Keratinocyte (primary cell): ENCODE measurements around the gene IL1RL2. TPM values are rescaled to one million over a fixed set of nuclear protein-coding genes. Genes with fewer than 3 reads are reported as not detected.

Experiments
- DNase-seq: peaks from one replicate; pipeline ENCODE4 v3.0.0-alpha.2; 2011; ENCODE audit warnings: low read depth, missing footprints, low spot score
- FAIRE-seq: peaks from 2 replicates; lab custom pipeline; 2011; peaks lifted over from hg19 to GRCh38; lab: Jason Lieb, UNC
- H2AFZ ChIP-seq: 2 replicates; pipeline ENCODE4 v1.6.0; 2012; ENCODE audit warnings: low read length, control low read depth, inconsistent platforms; ENCODE audit not compliant: control insufficient read depth
- H3K27ac ChIP-seq: 2 replicates; pipeline ENCODE4 v1.5.1; 2011; ENCODE audit warnings: low read length; ENCODE audit not compliant: control insufficient read depth, insufficient read depth
- H3K27me3 ChIP-seq: 3 replicates; pipeline ENCODE4 v1.6.0; 2011; ENCODE audit warnings: low read length; ENCODE audit not compliant: control insufficient read depth, insufficient read depth; ENCODE audit errors: extremely low read depth
- H3K36me3 ChIP-seq, 2 experiments: 2 replicates in 1 of 2; 3 replicates in 1 of 2; pipeline ENCODE4 v1.5.1; 2011; ENCODE audit warnings: low read length in 2 of 2, mild to moderate bottlenecking in 1 of 2; ENCODE audit not compliant: control insufficient read depth in 2 of 2, insufficient read depth in 2 of 2; ENCODE audit errors: extremely low read depth in 1 of 2
- H3K4me1 ChIP-seq: 3 replicates; pipeline ENCODE4 v1.5.1; 2011; ENCODE audit warnings: low read length; ENCODE audit not compliant: control insufficient read depth, insufficient read depth; ENCODE audit errors: extremely low read depth
- H3K4me2 ChIP-seq: 3 replicates; pipeline ENCODE4 v1.6.0; 2011; ENCODE audit warnings: low read depth, low read length; ENCODE audit not compliant: control insufficient read depth, insufficient read depth; ENCODE audit errors: extremely low read depth
- H3K4me3 ChIP-seq, 3 experiments: fragments of 200-600 bp in 1 of 3; sonication (generic) in 1 of 3; 2 replicates in 2 of 3; 3 replicates in 1 of 3; pipeline ENCODE4 v1.5.1; 2011 to 2016; ENCODE audit warnings: low read length in 3 of 3, mild to moderate bottlenecking in 3 of 3, control low read depth in 2 of 3, inconsistent platforms in 1 of 3, low read depth in 1 of 3, mixed read lengths in 1 of 3, mixed run types in 1 of 3, moderate library complexity in 1 of 3; ENCODE audit not compliant: control insufficient read depth in 2 of 3, insufficient read depth in 2 of 3; ENCODE audit errors: extremely low read depth in 1 of 3
- H3K79me2 ChIP-seq: 2 replicates; pipeline ENCODE4 v1.6.0; 2012; ENCODE audit warnings: low read length; ENCODE audit not compliant: control insufficient read depth, insufficient read depth
- H3K9ac ChIP-seq: 3 replicates; pipeline ENCODE4 v1.6.0; 2011; ENCODE audit warnings: low read length; ENCODE audit not compliant: control insufficient read depth, insufficient read depth; ENCODE audit errors: extremely low read depth
- H3K9me1 ChIP-seq: 3 replicates; pipeline ENCODE4 v1.6.0; 2011; ENCODE audit warnings: low read length; ENCODE audit not compliant: control insufficient read depth, insufficient read depth; ENCODE audit errors: extremely low read depth
- H3K9me3 ChIP-seq: 2 replicates; pipeline ENCODE4 v1.5.1; 2012; ENCODE audit warnings: low read depth, low read length; ENCODE audit not compliant: control insufficient read depth
- H4K20me1 ChIP-seq: 3 replicates; pipeline ENCODE4 v1.6.0; 2011; ENCODE audit warnings: low read length; ENCODE audit not compliant: control insufficient read depth, insufficient read depth; ENCODE audit errors: extremely low read depth
- CTCF ChIP-seq, 3 experiments: IDR thresholded peaks in 1 of 3; conservative IDR thresholded peaks in 1 of 3; optimal IDR thresholded peaks in 1 of 3; 2 replicates in 2 of 3; 3 replicates in 1 of 3; pipeline versions ENCODE3 to v1.5.1; 2011; ENCODE audit warnings: low read length in 3 of 3, mild to moderate bottlenecking in 3 of 3, moderate library complexity in 2 of 3, control low read depth in 1 of 3, inconsistent platforms in 1 of 3; ENCODE audit not compliant: insufficient read depth in 2 of 3; ENCODE audit errors: extremely low read depth in 1 of 3
- EZH2 ChIP-seq: IDR thresholded peaks from one replicate; pipeline ENCODE4 v1.6.1; 2012; ENCODE audit warnings: inconsistent platforms, mild to moderate bottlenecking, low read length, moderate library complexity
- dilution Hi-C: fragments of 300-500 bp; cut with MboI; formaldehyde crosslinking; loops from one replicate; pipeline ENCODE4 v1.7.0; 2020; ENCODE audit warnings: low sequenced_read_pairs; ENCODE audit not compliant: extremely low pct_ligation_motif_present
- polyA plus RNA-seq, 5 experiments: library from polyadenylated mRNA; depleted of rRNA in 3 of 5; stranded (reverse) in 3 of 5; stranded (forward) in 1 of 5; unstranded in 1 of 5; fragments of >200 nt; gene quantifications; 1 replicate in 1 of 5; 2 replicates in 3 of 5; 3 replicates in 1 of 5; pipeline versions ENCODE4 v1.2.1 to v1.2.3, GENCODE V29; 2011 to 2012; ENCODE audit warnings: missing spikeins in 2 of 5, low read depth in 1 of 5, low replicate concordance in 1 of 5

The IL1RL2 gene
- polyA plus RNA-seq, 1 donor (not counting 4 experiments of a cell fraction or from before 2014, with no cell fraction given): 1.5 TPM

DNA sequence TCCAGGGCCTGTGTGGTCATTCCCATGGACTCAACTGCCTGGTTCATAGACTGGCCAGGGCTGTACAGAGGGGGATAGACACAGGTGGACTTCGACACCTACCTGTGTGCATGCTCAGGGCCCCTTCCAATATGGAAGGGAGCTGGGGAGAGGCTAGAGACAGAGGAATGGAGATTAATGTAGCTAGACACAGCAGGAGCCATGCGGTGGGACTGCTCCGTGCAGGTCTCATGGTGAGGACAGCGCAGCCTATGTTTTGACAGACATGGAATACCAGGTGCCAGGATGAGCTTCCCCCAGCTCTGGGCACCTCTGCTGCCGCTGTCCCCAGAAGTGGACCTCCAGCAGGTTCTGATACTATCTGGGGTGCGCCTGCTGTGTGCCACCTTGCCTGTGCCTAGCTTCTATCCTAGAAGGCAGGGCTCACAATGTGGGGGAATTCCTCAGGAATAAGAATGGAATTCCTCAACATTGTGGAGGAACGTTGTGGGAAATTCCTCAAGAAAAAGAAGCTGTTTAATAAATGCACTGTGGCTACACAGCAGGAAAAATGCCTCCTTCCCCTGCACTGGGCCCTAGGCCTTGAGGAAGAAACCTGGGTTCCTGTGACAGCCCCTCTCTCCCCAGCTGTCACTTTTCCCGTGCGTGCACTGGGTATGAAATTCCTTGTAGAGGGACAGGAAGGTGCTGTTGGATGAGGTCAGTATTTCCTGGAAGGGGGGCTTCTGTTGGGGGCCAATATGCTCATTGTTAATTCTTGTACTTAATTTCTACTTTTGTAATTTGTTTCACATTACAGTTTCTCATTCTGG is 37.0 kb upstream of the IL1RL2 start:
- H3K9me1 ChIP-seq: no peaks in the 10 kb centered on the region
- H3K27me3 ChIP-seq: no peaks in the 10 kb centered on the region
- H3K4me3 ChIP-seq: no peak overlapping the region
- no peak overlapping the region for H3K27ac ChIP-seq
- no peak for FAIRE-seq
- H2AFZ ChIP-seq: no peak overlapping the region
- dilution Hi-C loops: loop anchor here (25.0 kb wide), 1 partner anchor 138 kb away; no protein-coding TSS in a partner anchor
- no peaks in the 10 kb centered on the region for H3K79me2 ChIP-seq
- no peak overlapping the region for H3K4me2 ChIP-seq
- no peak for DNase-seq
- H3K4me1 ChIP-seq: no peaks in the 10 kb centered on the region
- peaks cover 14% of the 10 kb centered on the region for H3K9me3 ChIP-seq
- no peak overlapping the region for H3K9ac ChIP-seq
- TF ChIP-seq EZH2 (no peak), CTCF (optimal IDR thresholded peaks at IDR 0.05 in 1 of 3, IDR thresholded peaks at IDR 0.05 in 1 of 3, conservative IDR thresholded peaks at IDR 0.05 in 1 of 3; ENCODE audit: extremely low read depth in 1 of 3, insufficient read depth in 2 of 3, low read length in 3 of 3) (no peak)
- H3K36me3 ChIP-seq: peaks cover 0 to 3% of the 10 kb centered on the region in 2 experiments
- H4K20me1 ChIP-seq: no peaks in the 10 kb centered on the region

- peaks cover 12% of the 10 kb centered on the region for H3K4me1 ChIP-seq
- FAIRE-seq: no peak
- no peaks in the 10 kb centered on the region for H3K79me2 ChIP-seq
- DNase-seq: no peak
- H3K4me3 ChIP-seq: no peak overlapping the region
- peaks cover 0 to 3% of the 10 kb centered on the region in 2 experiments for H3K36me3 ChIP-seq
- no peak overlapping the region for H2AFZ ChIP-seq
- H3K27me3 ChIP-seq: no peaks in the 10 kb centered on the region
- H3K9ac ChIP-seq: no peak overlapping the region
- dilution Hi-C loops: loop anchor here (25.0 kb wide), 1 partner anchor 142 kb away; no protein-coding TSS in a partner anchor
- no peak overlapping the region for H3K4me2 ChIP-seq
- no peaks in the 10 kb centered on the region for H4K20me1 ChIP-seq
- H3K27ac ChIP-seq: no peak overlapping the region
- no peaks in the 10 kb centered on the region for H3K9me3 ChIP-seq
- TF ChIP-seq CTCF (optimal IDR thresholded peaks at IDR 0.05 in 1 of 3, IDR thresholded peaks at IDR 0.05 in 1 of 3, conservative IDR thresholded peaks at IDR 0.05 in 1 of 3; ENCODE audit: extremely low read depth in 1 of 3, insufficient read depth in 2 of 3, low read length in 3 of 3): no peak
- TF ChIP-seq EZH2: no peak
- no peaks in the 10 kb centered on the region for H3K9me1 ChIP-seq
Measured at GRCh38 chr2:102154364-102154763, 32.5 kb upstream of the IL1RL2 start.
